A673 (cell line): ENCODE measurements around the gene CD226.

Source experiments
- CTCF ChIP-seq: fragments of 300-800, 200-600 bp; sonication (generic); conservative IDR thresholded peaks from 2 replicates; pipeline ENCODE4 v1.5.1; 2017; ENCODE audit warnings: low read depth, mild to moderate bottlenecking, antibody characterized with exemption, low read length, moderate library complexity, mixed read lengths
- EZH2 ChIP-seq: fragments of 200-600 bp; sonication (generic); IDR thresholded peaks from 2 replicates; pipeline ENCODE4 v1.6.1; 2017; ENCODE audit warnings: borderline replicate concordance, low read depth, mild to moderate bottlenecking, mixed read lengths, antibody characterized with exemption, low read length; ENCODE audit not compliant: poor library complexity, severe bottlenecking

GRCh38 chr18:69895066-69896047, 52.3 kb downstream of the CD226 start:
- TF ChIP-seq CTCF (no peak), EZH2 (no peak)
